ENCODE results near the gene ZNRF4.

GRCh38 chr19:5466072-5466471 lies 10.9 kb downstream of the ZNRF4 start:
- TF ChIP-seq ZBTB11 (CRISPR knock-in tag; IDR thresholded peaks at IDR 0.05): no peak
- TF ChIP-seq CTCF (IDR thresholded peaks at IDR 0.05 in 2 of 3, conservative IDR thresholded peaks at IDR 0.05 in 1 of 3; ENCODE audit: insufficient read depth in 2 of 3, low read depth in 1 of 3, low read length in 3 of 3): no peak
- no peak for TF ChIP-seq ZNF830 (CRISPR knock-in tag; IDR thresholded peaks at IDR 0.05)
- no peak for TF ChIP-seq ZNF507 (tag; conservative IDR thresholded peaks at IDR 0.05)
- no peak for TF ChIP-seq RAD21 (CRISPR knock-in tag; conservative IDR thresholded peaks at IDR 0.05 in 1 of 2, IDR thresholded peaks at IDR 0.05 in 1 of 2)
- no peak for TF ChIP-seq EP400 (IDR thresholded peaks at IDR 0.05)
- no peak for TF ChIP-seq POLR2AphosphoS5 (IDR thresholded peaks at IDR 0.05; ENCODE audit: control insufficient read depth, insufficient read depth, low read depth, low read length)
- no peak for TF ChIP-seq BRD4 (IDR thresholded peaks at IDR 0.05)
- TF ChIP-seq BACH1 (tag; IDR thresholded peaks at IDR 0.05): no peak
- TF ChIP-seq SMARCA5 (IDR thresholded peaks at IDR 0.05): no peak
